Endometrial microvascular endothelial cells (primary cell): Measurements from ENCODE around the gene IRF6. TPM values are rescaled to one million over a fixed set of nuclear protein-coding genes. Genes with fewer than 3 reads are reported as not detected.

Source experiments
- in situ Hi-C: cut with HindIII; loops from 2 replicates; pipeline ENCODE4 v1.10.0; 2017; ENCODE audit warnings: low sequenced_read_pairs, low pct_unique_long_range_greater_than_20kb; ENCODE audit errors: inconsistent ontology term
- total RNA-seq: library from RNA; depleted of rRNA; stranded (reverse); fragments of >200 nt; gene quantifications from one replicate; pipeline ENCODE4 v1.2.3, GENCODE V29; 2015; ENCODE audit errors: inconsistent ontology term

IRF6 gene
- total RNA-seq, 1 donor from 2014 or later, result 0.37 TPM

- in situ Hi-C loops, result no loop called here
Measured at GRCh38 chr1:209748620-209749019, 57.3 kb downstream of the IRF6 start.

GRCh38 chr1:209747580-209748262, 58.2 kb downstream of the IRF6 start:
- in situ Hi-C loops, result no loop called here

DNA sequence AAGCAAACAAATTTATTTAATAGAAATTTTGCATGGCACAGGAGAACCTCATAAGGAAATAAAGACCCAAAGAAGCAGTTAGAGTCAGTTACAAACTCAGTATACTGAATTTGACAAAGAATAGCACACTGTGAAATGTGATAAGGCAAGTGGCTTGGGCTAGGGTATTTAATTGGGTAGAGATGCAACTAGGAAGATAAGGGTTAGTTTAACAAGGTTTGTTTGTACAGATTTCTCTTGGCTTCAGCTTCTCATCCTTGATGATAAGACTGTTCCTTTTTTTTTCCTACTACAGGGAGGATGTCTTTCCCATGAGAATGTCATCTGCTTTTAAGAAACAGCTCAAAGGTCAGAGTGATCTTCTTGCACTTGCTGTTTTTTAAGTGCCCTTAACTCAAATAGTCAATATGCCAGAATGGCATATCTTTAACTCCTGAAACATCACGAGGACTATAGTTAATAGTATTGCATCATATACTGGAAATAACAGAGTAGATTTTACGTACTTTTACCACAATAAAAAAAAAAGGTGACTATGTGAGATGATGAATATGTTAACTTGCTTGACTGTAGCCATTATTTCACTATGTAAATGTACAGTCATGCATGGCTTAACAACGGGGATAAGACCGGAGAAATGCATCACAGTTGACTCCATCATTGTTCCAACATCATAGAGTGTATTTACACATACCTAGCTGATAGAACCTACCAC, 59.3 kb downstream of the IRF6 start:
- in situ Hi-C loops, result no loop called here

DNA sequence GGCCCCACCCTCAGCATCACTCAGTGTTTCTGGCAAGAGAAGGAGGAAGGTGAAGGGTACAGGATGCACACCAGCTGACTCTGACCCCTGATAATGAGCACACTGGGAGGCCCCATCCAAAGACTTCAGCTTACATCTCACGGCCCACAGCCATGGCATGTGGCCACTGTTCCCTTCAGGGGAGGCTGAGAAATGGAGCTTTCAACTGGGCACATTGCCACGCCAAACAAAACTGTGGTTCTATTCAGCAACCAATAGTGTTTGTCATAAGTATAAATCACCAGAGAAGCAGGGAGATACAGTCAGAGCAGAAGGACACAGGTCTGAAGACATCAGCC, 62.8 kb downstream of the IRF6 start:
- in situ Hi-C loops, result no loop called here

- in situ Hi-C loops, result no loop called here
Measured at GRCh38 chr1:209742409-209743144, 63.4 kb downstream of the IRF6 start.

DNA sequence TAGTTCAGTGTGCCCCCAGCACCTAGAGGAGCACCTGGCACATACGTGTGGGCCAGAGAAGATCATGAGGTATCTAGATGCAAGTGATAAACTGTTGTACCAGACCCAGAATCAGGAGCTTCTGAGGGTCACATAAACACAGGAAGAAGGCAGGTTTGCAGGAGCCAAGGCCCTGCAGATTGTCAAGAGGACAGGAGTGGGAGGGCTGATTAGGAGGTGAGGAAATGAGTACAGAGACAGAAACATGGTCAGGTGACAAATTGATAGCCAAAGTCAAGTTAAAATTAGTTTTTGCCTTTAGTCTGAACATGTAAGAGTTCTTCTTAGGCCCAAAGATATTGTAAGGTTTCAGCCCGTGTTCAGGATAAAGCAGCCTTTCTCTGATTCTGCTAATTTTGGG, 64.1 kb downstream of the IRF6 start:
- in situ Hi-C loops, result no loop called here

DNA sequence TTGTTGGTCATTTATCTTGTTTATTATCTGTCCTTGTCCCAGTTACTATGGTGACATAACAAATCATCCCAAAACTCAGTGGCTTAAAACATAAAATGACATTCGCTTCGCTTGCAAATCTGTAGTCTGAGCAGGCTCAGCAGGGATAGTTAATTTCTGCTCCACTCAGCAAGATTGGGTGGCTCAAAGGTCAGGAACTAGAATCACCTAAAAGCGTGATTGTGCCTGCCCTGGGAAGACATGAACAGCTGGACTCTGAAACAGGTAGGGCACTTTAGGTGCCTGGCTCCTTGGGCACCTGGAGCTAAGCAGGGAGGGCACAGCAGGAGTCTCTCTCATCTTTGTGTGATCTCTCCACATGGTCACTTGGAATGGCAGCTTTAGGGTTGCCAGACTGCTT, 64.7 kb downstream of the IRF6 start:
- in situ Hi-C loops, result no loop called here

DNA sequence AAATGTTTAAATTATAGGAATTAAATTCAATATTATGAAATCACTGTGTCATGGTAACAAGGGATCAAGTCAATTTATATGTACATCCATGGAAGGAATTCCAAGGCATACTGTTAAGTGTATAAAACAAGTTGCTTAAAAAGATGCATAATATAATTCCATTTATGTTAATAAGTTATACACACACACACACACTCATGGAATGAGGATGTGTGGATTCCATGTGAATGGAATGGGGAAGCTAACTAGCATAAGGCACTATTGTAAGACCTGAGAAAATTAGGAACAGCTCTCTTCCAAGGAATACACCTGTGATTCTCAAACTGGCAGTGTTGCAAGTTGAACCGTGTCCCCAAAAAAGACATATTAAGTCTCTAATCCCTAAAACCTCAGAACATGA, 67.7 kb downstream of the IRF6 start:
- in situ Hi-C loops, result no loop called here

DNA sequence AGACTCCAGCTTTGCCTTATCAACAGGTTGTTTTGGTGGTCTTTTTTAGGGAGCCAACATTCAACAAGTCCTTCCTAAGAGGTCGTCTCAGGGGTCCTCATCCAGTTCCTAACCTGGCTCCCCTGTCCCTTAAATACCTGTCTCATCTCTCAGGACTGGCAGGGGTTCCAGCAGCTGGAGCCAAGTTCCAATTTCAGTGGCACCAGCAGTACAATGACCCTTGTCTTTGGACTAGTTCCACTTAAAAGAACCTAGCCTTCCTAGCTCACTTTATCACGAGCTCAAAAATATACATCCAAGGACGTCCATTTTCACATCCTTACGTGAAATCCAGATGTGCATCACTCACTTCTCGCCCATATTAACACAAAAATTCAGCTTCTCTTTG, 68.8 kb downstream of the IRF6 start:
- in situ Hi-C loops, result no loop called here

- in situ Hi-C loops, result no loop called here
Measured at GRCh38 chr1:209736490-209737117, 69.3 kb downstream of the IRF6 start.

Other genes with a start within 250 kb of the IRF6 start
- 0.37 TPM for gene CAMK1G, start 222.4 kb downstream of the IRF6 start, total RNA-seq
- gene LAMB3, start 153.7 kb downstream of the IRF6 start, total RNA-seq, result 15.8 TPM
- 34.6 TPM for gene G0S2, start 130.7 kb downstream of the IRF6 start, total RNA-seq
- 0.46 TPM for gene HSD11B1, start 101.3 kb downstream of the IRF6 start, total RNA-seq
- gene TRAF3IP3, start 50.1 kb downstream of the IRF6 start, total RNA-seq, result not detected
- 3.7 TPM for gene C1orf74, start 21.6 kb downstream of the IRF6 start, total RNA-seq
- 7.8 TPM for gene UTP25, start 21.8 kb upstream of the IRF6 start, total RNA-seq
- gene SYT14, start 132.1 kb upstream of the IRF6 start, total RNA-seq, result 1.1 TPM